ENCODE measurements around the gene LRRFIP1.

The LRRFIP1 gene

DNA sequence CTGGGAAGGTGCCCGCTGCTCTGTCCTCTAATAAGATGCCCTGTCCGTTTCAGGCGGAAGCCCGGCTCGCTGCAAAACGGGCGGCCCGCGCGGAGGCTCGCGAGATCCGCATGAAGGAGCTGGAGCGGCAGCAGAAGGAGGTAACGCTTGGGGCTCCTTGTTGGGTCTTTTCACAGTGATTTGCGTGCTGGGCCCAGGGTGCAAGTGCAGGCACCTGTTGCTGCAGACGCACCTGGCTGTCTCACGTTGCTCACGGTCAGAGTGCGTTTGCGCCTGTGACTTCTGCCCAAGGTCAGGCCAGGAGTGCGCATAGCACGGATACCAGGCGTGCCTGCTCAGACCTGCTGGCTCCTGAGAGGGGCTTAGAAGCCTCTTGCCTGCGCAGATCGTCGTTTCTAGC is 81.1 kb downstream of the LRRFIP1 start:
- no peak for DNase-seq

DNA sequence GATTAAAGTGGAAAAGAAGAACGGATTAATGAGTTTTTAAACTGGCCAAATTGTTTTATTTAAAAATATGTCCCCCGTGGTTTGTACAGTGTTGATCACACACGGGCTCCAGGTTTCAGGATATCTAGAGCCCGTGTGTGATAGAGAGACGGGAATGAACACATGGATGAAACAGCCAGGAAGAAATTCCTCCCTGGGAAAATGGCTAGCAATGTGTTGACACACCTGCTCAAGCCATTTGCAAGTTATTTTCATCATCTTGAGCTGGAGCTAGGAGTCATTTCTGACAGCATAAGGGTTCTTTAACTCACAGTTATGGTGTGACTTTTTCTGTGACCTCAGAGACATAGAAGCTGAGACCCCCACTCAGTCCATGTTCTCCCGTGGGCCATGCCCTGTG is 81.6 kb downstream of the LRRFIP1 start:
- no peak for DNase-seq

DNA sequence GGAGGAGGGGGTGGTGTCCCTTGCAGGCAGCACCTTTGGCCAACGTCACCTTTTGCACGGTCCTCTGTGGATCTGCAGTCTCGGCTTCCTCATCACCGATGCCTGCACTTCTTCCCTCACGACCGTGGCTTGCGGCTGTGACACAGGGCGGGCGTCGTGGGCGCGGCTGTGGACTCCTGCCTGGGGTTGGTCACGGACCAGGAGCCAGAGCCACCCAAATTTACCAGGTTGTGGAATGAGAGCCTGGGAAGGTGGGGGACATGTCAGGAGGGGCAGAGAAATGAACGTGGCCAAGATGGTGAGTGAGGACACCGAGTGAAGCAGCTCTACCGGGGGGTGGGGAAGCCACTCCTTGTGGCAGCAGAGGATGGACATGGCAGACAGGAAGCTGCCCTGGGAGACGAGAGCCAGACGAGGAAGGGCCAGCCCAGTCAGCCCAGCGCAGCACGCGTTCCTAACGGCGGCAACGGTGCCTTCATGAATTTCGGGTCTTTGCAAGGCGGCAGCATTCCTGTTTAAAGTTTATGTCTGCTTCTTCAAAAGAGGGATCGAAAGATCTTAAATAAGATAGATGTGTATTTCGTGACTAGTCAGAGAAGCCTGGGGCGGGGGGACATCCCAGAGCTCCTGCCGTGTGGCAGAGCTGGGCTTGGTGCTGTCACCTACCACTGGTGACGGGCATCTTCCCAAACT is 84.2 kb downstream of the LRRFIP1 start:
- no peak for DNase-seq

DNA sequence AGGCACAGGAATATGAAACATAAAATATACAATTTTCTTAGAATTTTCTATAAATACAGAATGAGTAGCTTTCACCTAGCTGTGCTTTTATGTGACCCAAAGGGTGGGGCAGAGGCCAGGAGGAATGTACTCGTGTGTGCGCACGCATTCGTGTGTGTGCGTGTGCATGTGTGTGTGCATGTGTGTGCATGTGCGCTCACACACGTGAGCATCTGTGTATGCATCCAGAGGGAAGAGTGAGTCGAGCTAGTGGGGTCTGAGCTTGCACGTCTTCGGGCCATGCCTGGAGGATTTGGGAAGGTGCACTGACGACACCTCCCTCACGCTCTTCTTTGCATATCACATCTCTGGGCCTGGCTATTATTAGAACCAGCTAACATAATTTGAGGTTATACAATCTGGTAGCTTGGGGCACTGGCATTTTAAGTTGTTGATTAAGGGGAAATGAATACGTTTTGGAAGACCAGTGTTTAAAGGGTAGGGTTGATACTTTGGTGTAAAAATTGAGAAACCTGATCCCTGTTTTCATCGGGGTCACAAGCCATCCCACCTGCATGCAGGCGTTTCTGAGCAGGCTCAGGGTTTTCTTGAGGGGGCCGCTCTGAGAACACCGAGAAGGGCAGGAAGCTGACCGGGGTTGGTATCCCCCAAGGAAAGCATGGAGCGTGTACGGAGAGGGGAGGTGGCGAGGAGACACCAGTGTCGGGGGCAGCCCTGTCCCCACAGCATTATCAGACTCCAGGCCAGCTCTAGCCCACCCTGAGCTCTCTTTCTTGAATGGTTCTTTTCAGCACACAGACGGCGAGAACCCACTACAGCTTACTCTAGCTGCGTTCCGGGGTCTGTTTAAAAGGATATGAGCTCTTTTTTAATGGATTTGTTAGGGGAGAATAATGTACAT is 85.3 kb downstream of the LRRFIP1 start:
- no peak for DNase-seq

DNA sequence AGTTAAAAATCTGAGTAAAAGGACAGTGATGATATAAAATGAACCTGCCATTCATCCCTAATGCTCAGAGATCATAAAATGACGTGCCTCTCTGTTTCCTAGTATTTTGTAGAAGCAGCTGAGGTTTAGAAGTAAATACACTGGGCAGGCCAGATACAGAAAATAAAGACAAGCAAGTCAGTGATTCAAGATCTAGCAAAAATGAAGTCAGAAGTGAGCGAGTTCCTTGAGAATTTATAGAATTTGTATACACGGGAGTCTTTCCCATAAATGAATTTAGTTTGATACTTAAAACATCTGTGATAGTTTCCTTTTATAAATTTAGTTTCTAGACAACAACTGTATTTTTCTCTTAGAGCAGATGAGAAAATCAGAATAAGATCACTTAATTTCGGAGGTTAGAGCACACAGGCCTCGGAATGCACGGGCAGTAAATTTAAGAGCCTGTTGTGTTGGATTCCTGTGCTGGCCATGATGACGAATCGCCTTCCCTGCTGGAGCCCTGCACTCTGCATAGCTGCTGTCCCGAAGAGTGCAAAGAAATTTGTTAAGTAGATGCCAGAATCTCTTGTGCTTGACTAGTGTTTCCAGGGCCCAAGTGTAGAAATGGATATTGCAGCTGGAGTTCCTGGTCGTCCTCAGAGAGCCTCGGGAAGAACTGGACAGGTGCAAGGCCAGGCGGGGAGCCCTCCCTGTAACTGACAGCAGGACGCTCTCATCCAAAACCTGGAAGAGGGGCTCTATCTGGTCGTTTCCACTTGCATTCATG is 87.5 kb downstream of the LRRFIP1 start:
- no peak for DNase-seq

- no peak for DNase-seq
Observed at GRCh38 chr2:237715459-237715947, 88.1 kb downstream of the LRRFIP1 start.

DNA sequence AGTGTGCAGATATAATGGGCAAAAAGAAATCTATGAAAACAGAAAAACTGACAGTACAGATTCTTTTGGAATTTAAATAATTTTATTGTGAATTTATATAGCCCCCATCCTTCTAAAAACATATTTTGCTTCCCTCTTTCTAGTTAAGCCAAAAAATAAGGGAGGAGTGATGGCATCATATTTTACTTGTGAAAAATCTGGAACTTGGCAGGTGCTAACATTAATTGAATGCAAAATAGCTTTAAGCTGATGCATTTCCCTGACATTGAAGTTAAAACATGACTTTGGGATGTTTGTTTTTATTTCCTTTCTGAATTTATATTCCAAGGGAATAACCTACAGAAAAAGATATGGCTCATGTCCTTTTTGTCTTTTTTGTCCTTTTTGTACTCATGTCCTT is 88.6 kb downstream of the LRRFIP1 start:
- no peak for DNase-seq

GRCh38 chr2:237717366-237718276 is 90.2 kb downstream of the LRRFIP1 start:
- DNase-seq, result no peak

GRCh38 chr2:237718277-237718634 is 90.9 kb downstream of the LRRFIP1 start:
- DNase-seq, result no peak

DNA sequence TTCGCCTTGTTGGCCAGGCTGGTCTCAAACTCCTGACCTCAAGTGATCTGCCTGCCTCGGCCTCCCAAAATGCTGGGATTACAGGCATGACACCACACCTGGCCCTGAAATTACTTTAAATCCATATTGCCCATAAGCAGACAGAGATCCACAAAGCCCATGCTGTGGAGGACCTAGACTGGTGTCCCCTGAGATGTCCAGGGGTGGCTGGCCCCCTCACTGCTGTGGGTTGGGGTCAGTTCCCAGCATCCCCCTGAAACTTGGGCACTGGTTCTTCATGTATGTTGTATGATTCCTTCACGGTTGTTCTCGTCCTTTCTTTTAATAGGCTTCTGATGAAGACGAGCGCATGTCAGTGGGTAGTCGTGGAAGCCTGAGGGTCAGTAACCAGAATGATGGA is 93.1 kb downstream of the LRRFIP1 start:
- no peak for DNase-seq

DNA sequence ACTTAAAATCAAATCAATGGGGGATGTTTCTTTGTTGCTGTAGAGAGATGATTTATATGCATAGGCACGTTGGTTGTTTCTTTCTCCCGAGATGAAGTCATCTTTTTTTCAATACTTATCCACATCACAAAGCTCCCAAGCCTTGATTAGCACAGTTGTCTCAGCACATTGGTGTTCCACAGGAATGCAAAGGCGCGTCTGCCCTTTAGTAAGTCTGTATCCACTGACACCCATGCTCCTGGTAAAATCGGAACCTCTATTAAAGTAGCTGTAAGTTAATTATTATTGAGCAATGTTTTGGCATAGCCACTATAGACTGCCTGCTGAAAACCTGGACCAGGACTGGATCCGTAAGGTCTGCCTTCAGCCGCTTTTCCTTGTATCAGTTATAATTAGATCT is 93.6 kb downstream of the LRRFIP1 start:
- no peak for DNase-seq

GRCh38 chr2:237721458-237721857 is 94.1 kb downstream of the LRRFIP1 start:
- no peak for DNase-seq

DNA sequence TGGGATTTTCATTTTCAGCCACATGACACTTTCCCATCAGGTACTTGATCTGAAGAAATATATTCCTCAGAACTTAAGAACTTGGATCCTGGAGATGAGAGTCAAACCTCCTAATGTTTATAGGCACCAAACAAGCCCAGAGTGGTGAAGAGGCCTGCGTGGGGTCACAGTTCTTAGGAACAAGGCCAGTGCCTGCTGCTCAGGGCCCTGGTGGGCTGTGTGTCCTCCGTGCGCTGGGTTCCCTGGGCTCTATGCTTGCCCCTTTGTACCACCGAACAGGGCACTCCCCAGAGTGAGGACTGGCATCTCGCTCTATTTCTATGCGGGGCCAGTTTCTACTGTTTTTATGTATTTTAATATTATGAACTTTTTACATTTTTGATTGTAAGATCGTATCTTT is 95.2 kb downstream of the LRRFIP1 start:
- DNase-seq, result no peak

- no peak for DNase-seq
Observed at GRCh38 chr2:237723023-237723422, 95.6 kb downstream of the LRRFIP1 start.

GRCh38 chr2:237723602-237724001 is 96.2 kb downstream of the LRRFIP1 start:
- DNase-seq, result no peak

GRCh38 chr2:237724811-237725478 is 97.6 kb downstream of the LRRFIP1 start:
- DNase-seq, result no peak

DNA sequence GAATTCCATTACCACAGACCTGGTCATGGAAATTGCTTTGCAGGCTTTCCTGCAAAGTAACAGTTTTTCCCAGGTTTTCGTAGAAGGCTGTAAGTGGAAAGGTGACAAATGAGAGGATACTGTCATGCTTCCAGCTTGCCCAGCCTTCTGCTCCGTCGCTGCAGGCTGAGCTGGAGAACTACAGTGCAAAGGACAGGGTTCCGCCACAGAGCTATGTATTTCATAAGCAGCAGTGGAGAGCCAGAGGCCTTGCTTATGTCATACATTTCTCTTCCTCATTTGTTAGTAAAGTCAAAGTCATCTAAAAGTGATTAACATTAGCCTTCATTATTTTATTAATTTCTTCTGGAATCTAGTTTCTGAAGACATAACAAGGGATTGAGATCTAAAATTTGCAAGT is 98.3 kb downstream of the LRRFIP1 start:
- no peak for DNase-seq

- DNase-seq, result no peak
Observed at GRCh38 chr2:237726401-237726830, 99.0 kb downstream of the LRRFIP1 start.

DNA sequence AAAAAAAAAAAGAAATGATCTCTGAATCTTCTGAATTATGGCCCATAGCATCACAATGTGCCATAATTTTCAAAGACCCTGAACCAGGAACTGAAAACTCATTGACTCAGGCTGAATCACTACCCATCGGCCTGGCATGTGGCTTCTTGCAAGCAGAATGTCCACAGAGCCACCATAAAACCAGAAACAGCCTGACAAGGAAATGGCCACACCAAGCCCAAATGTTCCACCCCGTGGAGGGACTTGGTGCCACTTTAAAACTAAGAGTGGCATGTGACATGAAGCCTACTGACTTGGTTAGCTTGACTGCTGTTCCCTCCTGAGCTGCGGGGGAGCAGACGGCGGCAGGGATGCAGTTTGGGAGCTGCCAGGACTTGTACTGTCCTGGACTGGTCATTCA is 100.0 kb downstream of the LRRFIP1 start:
- DNase-seq, result no peak

DNA sequence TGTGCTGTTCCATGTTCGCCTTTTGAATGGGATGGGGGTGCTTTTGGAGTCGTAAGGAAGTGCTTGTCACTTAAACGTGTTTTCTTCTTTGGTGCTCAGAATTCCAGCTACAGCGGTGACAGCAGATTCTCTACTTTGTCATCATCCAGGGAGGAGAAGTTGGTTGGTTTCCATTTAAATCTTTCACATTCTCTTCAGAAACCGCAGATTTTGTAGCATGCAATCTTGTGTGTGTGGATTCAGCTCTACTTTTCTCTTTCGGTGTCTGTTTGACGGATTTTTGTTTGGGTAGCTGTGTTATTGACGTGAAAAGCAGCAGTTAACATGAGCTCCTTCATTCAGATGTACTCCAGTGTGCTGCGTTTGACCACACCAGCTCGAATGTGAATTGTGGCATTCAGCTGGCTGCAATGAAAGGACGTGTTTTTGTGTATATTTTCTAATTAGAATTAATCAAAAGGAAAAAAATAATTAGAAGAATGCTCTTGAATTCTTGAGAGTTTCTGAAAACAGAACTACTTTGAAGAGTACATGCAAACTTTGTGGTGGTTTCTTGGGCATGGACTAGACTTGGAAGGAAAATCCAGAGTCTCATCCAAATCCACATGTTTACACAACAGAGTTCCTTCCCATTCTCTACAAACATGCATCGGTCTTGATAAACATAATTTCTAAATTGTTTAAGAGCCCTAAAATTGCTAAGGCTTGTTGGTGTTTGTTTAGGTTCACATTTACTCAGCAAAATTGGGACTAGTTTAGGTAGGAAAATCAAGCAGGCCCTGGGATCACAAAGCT is 102.5 kb downstream of the LRRFIP1 start:
- DNase-seq, result no peak

DNA sequence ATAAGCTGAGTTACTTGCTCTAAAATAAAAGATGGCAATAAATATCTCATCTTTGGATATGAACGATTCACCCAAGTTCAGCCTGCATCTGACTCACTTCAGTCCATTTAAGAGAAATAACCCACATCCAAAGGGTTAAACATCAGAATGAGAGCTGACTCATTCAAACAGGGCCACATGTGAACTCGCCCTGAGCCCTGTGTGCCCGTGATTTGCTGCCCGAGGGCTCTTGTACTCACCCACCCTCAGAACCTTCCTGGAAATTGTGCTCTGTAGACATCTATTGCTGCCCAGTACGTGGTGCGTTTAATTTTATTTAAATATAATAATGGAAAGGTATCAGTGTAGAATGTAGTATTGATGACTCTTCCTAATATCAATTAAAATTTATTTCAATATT is 104.3 kb downstream of the LRRFIP1 start:
- DNase-seq, result peak; percentile 36
